Activated T-cell treated with anti-CD3 and anti-CD28 coated beads for 48 hours (primary cell): ENCODE data around the gene WDR88.
A peak's percentile ranks its signal among the peaks of the same experiment; 100 is the strongest.
"Not testable (repeated sequence)": the region's sequence is repeated elsewhere in the genome, so short reads cannot be mapped to it uniquely, and the experiment has no call there.

Source experiments
- DNase-seq: peaks from one replicate; pipeline ENCODE4 v3.0.0-alpha.2; 2020; ENCODE audit warnings: low read depth

Gene WDR88

GRCh38 chr19:33132021-33132420, at the start of gene WDR88:
Gene WDR88, plus strand, starts transcription at chr19:33132114. Its CDS starts 56 bp downstream, at chr19:33132170.
- no peak for DNase-seq

GRCh38 chr19:33085570-33086128, 46.3 kb upstream of the WDR88 start:
- no peak for DNase-seq

GRCh38 chr19:33086955-33087354, 45.0 kb upstream of the WDR88 start:
- no peak for DNase-seq

GRCh38 chr19:33089010-33089409, 42.9 kb upstream of the WDR88 start:
- no peak for DNase-seq

- no peak for DNase-seq
These were observed 41.7 kb upstream of the WDR88 start for GRCh38 chr19:33090179-33090578.

GRCh38 chr19:33093420-33094210, 38.3 kb upstream of the WDR88 start:
- DNase-seq = no peak

- DNase-seq = no peak
These were observed 37.4 kb upstream of the WDR88 start for GRCh38 chr19:33094436-33095067.

- DNase-seq = no peak
These were observed 35.9 kb upstream of the WDR88 start for GRCh38 chr19:33096005-33096404.

GRCh38 chr19:33098055-33098534, 33.8 kb upstream of the WDR88 start:
- no peak for DNase-seq

GRCh38 chr19:33100894-33101644, 30.8 kb upstream of the WDR88 start:
- DNase-seq = no peak

- no peak for DNase-seq
These were observed 29.0 kb upstream of the WDR88 start for GRCh38 chr19:33102893-33103292.

- DNase-seq = no peak
These were observed 23.8 kb upstream of the WDR88 start for GRCh38 chr19:33108161-33108560.

- DNase-seq = no peak
These were observed 21.6 kb upstream of the WDR88 start for GRCh38 chr19:33110137-33110910.

- DNase-seq = no peak
These were observed 20.3 kb upstream of the WDR88 start for GRCh38 chr19:33111587-33111986.

- no peak for DNase-seq
These were observed 17.6 kb upstream of the WDR88 start for GRCh38 chr19:33114312-33114711.

GRCh38 chr19:33117501-33117900, 14.4 kb upstream of the WDR88 start:
- DNase-seq = no peak

- DNase-seq = no peak
These were observed 13.3 kb upstream of the WDR88 start for GRCh38 chr19:33118643-33119042.

- DNase-seq = no peak
These were observed 7.5 kb upstream of the WDR88 start for GRCh38 chr19:33124207-33125098.

- peak; percentile 31 for DNase-seq
These were observed 6.0 kb upstream of the WDR88 start for GRCh38 chr19:33125929-33126388.

- DNase-seq = not testable (repeated sequence)
These were observed 5.2 kb upstream of the WDR88 start for GRCh38 chr19:33126712-33127111.
